OCI-LY7 (cell line): Measurements from ENCODE around the gene ITIH1. TPM values are rescaled to one million over a fixed set of nuclear protein-coding genes. Genes with fewer than 3 reads are reported as not detected.

ENCODE experiments used
- BruUV-seq: library from RNA; stranded (reverse); fragments of 400-500 nt; replicated peaks from 2 replicates; lab custom pipeline; 2021; lab: Mats Ljungman, UMichigan
- CTCF ChIA-PET: fragments of 300-600 bp; sonication (Branson Sonifier 250); formaldehyde crosslinking; loops from one replicate; lab custom pipeline; 2022; ENCODE audit warnings: antibody characterized with exemption; ENCODE audit not compliant: unreplicated experiment; lab: Charles Lee
- POLR2A ChIA-PET: fragments of 300-600 bp; sonication (Branson Sonifier 250); formaldehyde crosslinking; loops from one replicate; lab custom pipeline; 2022; ENCODE audit warnings: antibody characterized with exemption; lab: Charles Lee
- DNase-seq: peaks from one replicate; pipeline ENCODE4 v3.0.0-alpha.2; 2015; ENCODE audit warnings: low spot score
- H2AFZ ChIP-seq: fragments of 200-600 bp; sonication (generic), shearing (Covaris generic); 2 replicates; pipeline ENCODE4 v1.6.1; 2014; ENCODE audit warnings: mild to moderate bottlenecking, antibody characterized with exemption, low read length, moderate library complexity
- H3K27ac ChIP-seq: fragments of 200-600 bp; sonication (generic); 2 replicates; pipeline ENCODE4 v1.5.1; 2014; ENCODE audit warnings: mixed run types, low read depth, mild to moderate bottlenecking, moderate library complexity, low read length, inconsistent platforms; ENCODE audit not compliant: poor library complexity, severe bottlenecking
- H3K36me3 ChIP-seq: fragments of 200-600 bp; sonication (generic); 2 replicates; pipeline ENCODE4 v1.6.1; 2014; ENCODE audit warnings: mild to moderate bottlenecking, antibody characterized with exemption, low read length, moderate library complexity, mixed read lengths; ENCODE audit not compliant: insufficient read depth
- H3K4me1 ChIP-seq: fragments of 200-600 bp; sonication (generic); 2 replicates; pipeline ENCODE4 v1.5.1; 2014; ENCODE audit warnings: mild to moderate bottlenecking, low read length; ENCODE audit not compliant: insufficient read depth, poor library complexity, severe bottlenecking
- H3K4me2 ChIP-seq: fragments of 200-600 bp; sonication (generic); 2 replicates; pipeline ENCODE4 v1.6.1; 2014; ENCODE audit warnings: mild to moderate bottlenecking, low read length
- H3K4me3 ChIP-seq: fragments of 200-600 bp; sonication (generic); 2 replicates; pipeline ENCODE4 v1.5.1; 2014; ENCODE audit warnings: mild to moderate bottlenecking, low read depth, low read length; ENCODE audit not compliant: poor library complexity, severe bottlenecking
- H3K79me2 ChIP-seq: fragments of 200-600 bp; sonication (generic); 2 replicates; pipeline ENCODE4 v1.6.1; 2016; ENCODE audit warnings: low read depth, mild to moderate bottlenecking, low read length, moderate library complexity, mixed read lengths; ENCODE audit not compliant: insufficient read depth
- H3K9me2 ChIP-seq: fragments of 200-600 bp; sonication (generic); 2 replicates; pipeline ENCODE4 v1.6.1; 2016; ENCODE audit warnings: mild to moderate bottlenecking, low read length, mixed read lengths; ENCODE audit not compliant: insufficient read depth
- H3K9me3 ChIP-seq: fragments of 200-600 bp; sonication (generic); 2 replicates; pipeline ENCODE4 v1.6.1; 2014; ENCODE audit warnings: mild to moderate bottlenecking, mixed run types, low read length, mixed read lengths
- H4K20me1 ChIP-seq: fragments of 200-600 bp; sonication (generic); 2 replicates; pipeline ENCODE4 v1.6.1; 2014; ENCODE audit warnings: mild to moderate bottlenecking, antibody characterized with exemption, low read length, moderate library complexity, mixed read lengths; ENCODE audit not compliant: insufficient read depth
- CTCF ChIP-seq: fragments of 200-600 bp; sonication (generic); conservative IDR thresholded peaks from 2 replicates; pipeline ENCODE4 v1.5.1; 2014; ENCODE audit warnings: mild to moderate bottlenecking, antibody characterized with exemption, low read length, moderate library complexity, mixed read lengths
- EZH2phosphoT487 ChIP-seq: fragments of 200-600 bp; sonication (generic); IDR thresholded peaks from 2 replicates; pipeline ENCODE4 v1.6.1; 2018; ENCODE audit warnings: low read depth, borderline replicate concordance, mild to moderate bottlenecking, mixed run types, antibody characterized with exemption, low read length, moderate library complexity, mixed read lengths
- intact Hi-C: fragments of 100-400 bp; cut with micrococcal nuclease; formaldehyde crosslinking; loops from one replicate; pipeline ENCODE4 v1.10.0; 2022; ENCODE audit not compliant: unreplicated experiment
- total RNA-seq, 2 experiments: library from RNA; depleted of rRNA in 1 of 2; stranded (reverse); fragments of >200 nt in 1 of 2; shearing (Covaris generic) in 1 of 2; gene quantifications; 2 replicates each; pipeline ENCODE4 v1.2.3, GENCODE V29; 2014 to 2022

ITIH1 gene
- total RNA-seq, 2 experiments from 2014 or later: not detected

- DNase-seq: no peak
- peaks cover 89% of the 10 kb centered on the region for H3K36me3 ChIP-seq
- ChIA-PET CTCF (no interaction called here), POLR2A (interaction anchor here (0.7 kb wide), 1 partner anchor 13 kb away, joined by 3 read pairs; no protein-coding TSS in a partner anchor)
- H3K4me3 ChIP-seq: no peak overlapping the region
- intact Hi-C loops: loop anchor here (5.0 kb wide), 1 partner anchor 333 kb away; no protein-coding TSS in a partner anchor
- no peak overlapping the region for H3K27ac ChIP-seq
- TF ChIP-seq CTCF: no peak
- no peak for TF ChIP-seq EZH2phosphoT487
- no peak overlapping the region for H2AFZ ChIP-seq
- H3K4me1 ChIP-seq: no peaks in the 10 kb centered on the region
- BruUV-seq: no TSS peak
- H3K9me3 ChIP-seq: no peaks in the 10 kb centered on the region
- no peaks in the 10 kb centered on the region for H3K9me2 ChIP-seq
- no peaks in the 10 kb centered on the region for H3K79me2 ChIP-seq
- no peaks in the 10 kb centered on the region for H4K20me1 ChIP-seq
- no peak overlapping the region for H3K4me2 ChIP-seq
Observed at GRCh38 chr3:52739730-52740129, 37.7 kb upstream of the ITIH1 start.

- CTCF ChIA-PET: no interaction called here
- TF ChIP-seq EZH2phosphoT487 (no peak), CTCF (peak; percentile 85)
- BruUV-seq: TSS peak; percentile 53
Observed at GRCh38 chr3:52742418-52743041, 34.9 kb upstream of the ITIH1 start.

GRCh38 chr3:52743152-52743551 is 34.2 kb upstream of the ITIH1 start:
- ChIA-PET POLR2A (interaction anchor here (0.6 to 1.1 kb wide), 2 partner anchors 15 to 28 kb away, joined by 3 to 6 read pairs; partner anchors contain the start of gene NEK4), CTCF (no interaction called here)
- intact Hi-C loops: loop anchor here (2.0 to 5.0 kb wide), 2 partner anchors 78 to 329 kb away; no protein-coding TSS in a partner anchor
- H3K9me2 ChIP-seq: no peaks in the 10 kb centered on the region
- H4K20me1 ChIP-seq: no peaks in the 10 kb centered on the region
- no peaks in the 10 kb centered on the region for H3K79me2 ChIP-seq
- H3K4me3 ChIP-seq: no peak overlapping the region
- no peaks in the 10 kb centered on the region for H3K9me3 ChIP-seq
- no peak for DNase-seq
- no peak overlapping the region for H3K4me2 ChIP-seq
- BruUV-seq: no TSS peak
- H2AFZ ChIP-seq: no peak overlapping the region
- peaks cover 82% of the 10 kb centered on the region for H3K36me3 ChIP-seq
- H3K4me1 ChIP-seq: no peaks in the 10 kb centered on the region
- no peak overlapping the region for H3K27ac ChIP-seq
- TF ChIP-seq EZH2phosphoT487: no peak
- TF ChIP-seq CTCF: no peak

More at GRCh38 chr3:52742418-52743041, 34.9 kb upstream of the ITIH1 start:
- Histone ChIP-seq H3K27ac (no peak overlapping the region), H3K9me2 (no peaks in the 10 kb centered on the region), H3K36me3 (peaks cover 87% of the 10 kb centered on the region), H4K20me1 (no peaks in the 10 kb centered on the region), H3K4me1 (no peaks in the 10 kb centered on the region), H3K4me3 (no peak overlapping the region), H3K4me2 (no peak overlapping the region), H3K79me2 (no peaks in the 10 kb centered on the region), H2AFZ (no peak overlapping the region), H3K9me3 (no peaks in the 10 kb centered on the region)
- DNase-seq: peak; percentile 48
- POLR2A ChIA-PET: interaction anchor here (1.1 kb wide), 1 partner anchor 29 kb away, joined by 3 read pairs; the partner anchor contains the start of gene NEK4
- intact Hi-C loops: loop anchor here (2.0 to 5.0 kb wide), 2 partner anchors 78 to 330 kb away; no protein-coding TSS in a partner anchor
